ENCODE data around the gene PRSS22.

The PRSS22 gene

DNA sequence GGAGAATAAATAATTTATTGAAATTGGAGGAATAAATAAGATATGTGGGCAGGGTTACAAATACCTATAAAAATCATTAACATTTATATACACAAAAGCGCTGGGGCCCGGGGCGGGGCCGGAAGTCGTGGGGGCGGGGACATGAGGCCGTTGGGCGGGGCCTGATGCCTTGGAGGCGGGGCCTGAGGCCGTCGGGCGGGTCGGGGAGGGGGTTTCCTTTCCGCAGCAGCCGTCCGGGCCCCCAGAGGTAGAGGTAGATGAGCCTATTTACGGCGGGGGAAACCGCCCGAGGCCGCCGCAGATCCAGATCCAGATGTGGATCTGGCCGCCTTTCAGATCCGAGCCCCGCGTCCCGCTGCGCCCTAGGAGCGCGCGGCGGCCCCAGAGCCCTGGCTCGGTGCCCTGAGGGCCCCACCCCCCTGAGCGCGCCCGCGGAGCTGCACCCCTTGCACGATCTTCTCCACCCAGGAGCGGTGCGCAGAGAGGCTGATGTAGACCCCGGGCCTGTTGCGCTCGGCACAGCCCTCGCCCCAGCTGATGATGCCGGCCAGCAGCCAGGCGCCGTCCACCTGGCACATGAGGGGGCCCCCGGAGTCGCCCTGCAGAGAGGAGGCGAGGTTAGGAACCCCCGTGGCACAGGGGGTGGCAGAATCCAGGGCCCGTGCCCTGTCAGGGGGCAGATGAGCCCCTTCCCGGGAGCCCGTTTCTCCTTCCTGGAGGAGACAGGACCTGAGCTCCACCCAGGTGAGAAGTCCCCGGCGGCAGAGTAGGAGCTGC lies 5.1 kb downstream of the PRSS22 start:
- no peak for DNase-seq (ENCODE audit: low read depth)

DNA sequence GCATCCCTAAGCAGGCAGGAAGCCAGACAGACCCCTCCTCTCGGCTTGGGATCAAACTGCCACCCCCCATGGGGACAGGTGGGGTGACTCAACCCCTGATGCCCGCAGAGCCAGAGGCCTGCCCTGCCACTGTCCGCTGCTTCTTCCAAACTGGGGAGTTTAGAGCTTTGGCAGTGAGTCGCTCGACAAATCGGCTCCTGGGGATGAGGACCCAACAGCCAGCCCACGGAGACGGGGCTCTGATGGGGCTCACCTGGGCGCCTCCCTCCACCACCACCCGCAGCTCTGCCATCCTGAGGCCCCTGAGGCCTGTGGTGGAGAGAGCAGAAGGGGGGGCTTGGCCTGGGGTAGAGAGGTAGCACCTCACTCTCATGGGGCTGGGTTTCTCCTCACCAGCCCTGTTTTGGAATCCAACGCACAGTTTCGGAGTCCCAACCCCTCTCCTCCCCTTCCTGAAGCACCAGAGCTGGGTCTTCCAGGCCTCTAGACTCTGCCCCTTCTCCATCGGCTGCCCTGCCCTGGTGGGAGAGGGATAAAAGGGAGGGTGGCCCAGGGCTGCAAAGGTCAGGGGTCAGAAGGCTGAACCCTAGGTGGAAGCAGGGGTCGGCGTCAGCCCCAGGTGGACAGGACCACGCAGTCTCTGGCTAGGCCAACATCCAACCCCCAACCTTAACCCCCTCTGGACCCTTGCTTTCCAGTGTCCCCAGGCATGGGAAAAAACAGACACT lies 5.8 kb downstream of the PRSS22 start:
- no peak for DNase-seq (ENCODE audit: low read depth)

DNA sequence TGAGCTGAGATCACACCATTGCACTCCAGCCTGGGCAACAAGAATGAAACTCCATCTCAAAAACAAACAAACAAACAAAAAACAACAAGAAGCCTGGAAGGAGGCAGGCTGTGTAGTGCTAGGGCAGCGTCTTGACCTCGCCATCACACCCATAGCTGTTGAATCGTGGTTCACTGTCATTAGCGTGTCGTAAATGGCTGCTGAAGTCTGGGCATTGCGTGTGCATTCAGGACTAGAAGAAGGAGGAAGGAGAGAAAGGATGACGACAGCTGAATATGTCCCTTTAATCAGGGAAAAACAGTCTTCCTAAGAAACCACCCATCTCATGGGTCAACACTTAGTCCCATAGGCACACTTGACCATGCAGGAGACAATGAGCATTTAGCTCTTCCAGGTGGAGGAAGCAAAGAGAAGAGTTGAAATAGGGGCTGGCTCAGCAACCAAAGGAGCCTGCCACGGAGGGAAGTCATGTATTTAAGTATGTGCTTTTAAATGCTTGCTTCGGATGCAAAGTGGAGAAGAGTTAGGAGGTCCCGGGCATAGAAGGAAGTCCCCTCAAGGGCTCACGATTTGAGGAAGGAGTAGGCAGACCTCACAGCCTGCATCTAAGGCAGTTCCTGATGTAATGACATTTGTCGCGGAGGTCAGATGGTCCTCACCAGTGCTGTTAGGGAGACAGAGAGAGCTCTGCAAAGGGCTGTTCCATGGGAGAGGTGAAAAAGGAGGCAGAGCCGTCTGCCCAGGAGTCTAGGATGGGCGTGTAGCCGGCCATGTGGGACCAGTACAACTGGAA lies 8.8 kb downstream of the PRSS22 start:
- DNase-seq (ENCODE audit: low read depth), result no peak

DNA sequence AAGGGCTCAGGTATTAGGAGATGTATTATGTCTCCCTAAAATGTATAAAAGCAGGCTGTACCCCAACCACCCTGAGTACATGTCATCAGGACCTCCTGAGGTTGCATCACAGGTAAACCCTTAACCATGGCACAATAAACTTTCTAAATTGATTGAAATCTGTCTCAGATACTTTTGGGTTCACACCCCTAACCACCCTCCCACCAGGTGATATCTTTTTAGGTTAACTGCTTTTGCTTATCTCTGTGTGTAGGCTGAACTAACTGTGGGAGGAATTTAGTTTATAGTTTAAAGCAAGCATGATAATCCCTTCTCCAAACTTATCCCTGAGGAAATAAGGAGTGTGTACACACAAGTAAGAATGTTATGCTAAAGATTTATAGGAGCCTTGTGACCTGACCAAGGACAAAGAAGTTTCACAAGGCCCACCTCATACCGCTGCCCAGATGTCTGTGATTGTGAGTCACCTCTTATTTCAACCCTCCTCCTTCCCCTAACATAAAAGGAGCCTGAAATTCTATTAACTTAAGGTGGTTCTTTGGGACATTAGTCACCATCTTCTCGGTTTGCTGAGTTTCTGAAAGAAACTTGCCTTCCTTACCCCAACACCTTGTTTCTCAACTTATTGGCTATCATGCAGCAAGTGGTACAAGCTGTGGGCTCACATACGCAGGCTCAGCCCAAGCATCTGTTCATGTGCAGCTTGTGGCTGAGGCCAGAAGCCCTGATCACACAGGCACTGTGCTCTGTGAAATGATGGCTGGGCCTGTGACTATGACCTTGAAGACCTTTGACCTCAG lies 11.3 kb downstream of the PRSS22 start:
- peak; percentile 70 for DNase-seq (ENCODE audit: low read depth)

DNA sequence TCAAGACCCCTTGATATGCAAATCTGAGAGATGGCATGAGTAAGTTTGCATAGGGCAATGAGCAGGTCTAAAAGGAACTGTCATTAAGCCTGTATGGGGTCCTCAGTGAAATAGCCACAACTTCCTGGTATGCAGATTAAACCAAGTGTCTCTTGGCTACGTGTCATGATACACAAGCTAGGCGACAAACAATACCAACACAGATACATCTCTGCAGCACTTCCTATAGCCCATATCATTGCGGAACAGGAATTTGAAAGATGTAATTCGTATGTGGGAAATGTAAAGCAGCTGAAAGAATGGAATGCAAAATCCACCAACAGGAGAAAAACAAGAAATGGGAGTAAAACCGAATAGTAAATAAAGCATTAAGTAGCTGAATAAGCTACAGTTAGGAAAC lies 12.9 kb downstream of the PRSS22 start:
- no peak for DNase-seq (ENCODE audit: low read depth)

DNA sequence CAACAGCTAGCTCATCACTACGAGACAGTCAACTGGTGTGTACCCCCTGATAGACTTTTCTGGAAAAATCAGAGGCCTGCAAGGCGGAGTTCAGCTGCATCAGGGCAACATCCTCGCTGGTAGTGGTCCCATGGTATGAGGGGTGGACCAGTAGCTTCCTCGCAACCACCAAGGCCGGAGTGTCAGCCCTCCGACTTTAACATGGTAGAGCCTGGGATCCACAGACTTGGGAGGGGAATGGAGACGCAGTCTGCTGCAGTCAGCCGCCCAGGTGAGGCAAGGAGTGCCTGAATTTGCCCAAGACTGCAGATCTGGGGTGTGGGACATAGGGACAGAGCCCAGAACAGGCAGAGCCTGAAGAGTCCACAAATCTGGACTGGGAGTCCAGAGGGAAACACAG lies 14.4 kb downstream of the PRSS22 start:
- no peak for DNase-seq (ENCODE audit: low read depth)

DNA sequence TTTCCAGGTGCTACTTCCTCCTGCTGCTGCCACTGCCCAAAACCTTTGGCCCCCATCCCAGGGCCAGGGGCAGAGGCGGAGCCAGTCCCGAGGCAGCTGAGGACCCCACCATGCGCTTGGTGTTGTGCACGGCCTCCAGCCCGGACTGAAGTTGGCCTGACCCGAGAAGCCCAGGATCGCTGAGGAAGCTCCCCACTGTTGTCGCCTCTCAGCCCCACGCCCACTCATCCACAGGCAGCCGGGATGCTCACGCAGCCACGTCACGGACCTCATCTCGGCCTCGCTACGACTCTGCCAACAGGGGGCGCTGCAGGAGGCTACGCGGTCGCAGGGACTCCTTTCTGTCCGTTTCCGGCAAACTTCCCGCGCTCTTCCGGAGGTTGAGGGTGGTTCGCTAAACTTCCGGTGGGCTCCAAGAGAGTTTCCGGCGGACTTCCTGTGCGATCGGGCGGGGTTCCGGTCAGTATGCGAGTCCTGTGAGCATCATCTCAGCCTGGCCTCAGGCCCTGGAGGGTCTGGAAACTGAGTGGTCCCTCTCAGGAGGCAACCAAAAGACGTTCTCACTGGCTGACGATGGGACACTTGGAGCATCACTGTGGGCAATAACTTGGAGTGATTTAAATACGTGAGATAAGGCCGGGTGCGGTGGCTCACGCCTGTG lies 15.5 kb downstream of the PRSS22 start:
- DNase-seq (ENCODE audit: low read depth), result no peak

DNA sequence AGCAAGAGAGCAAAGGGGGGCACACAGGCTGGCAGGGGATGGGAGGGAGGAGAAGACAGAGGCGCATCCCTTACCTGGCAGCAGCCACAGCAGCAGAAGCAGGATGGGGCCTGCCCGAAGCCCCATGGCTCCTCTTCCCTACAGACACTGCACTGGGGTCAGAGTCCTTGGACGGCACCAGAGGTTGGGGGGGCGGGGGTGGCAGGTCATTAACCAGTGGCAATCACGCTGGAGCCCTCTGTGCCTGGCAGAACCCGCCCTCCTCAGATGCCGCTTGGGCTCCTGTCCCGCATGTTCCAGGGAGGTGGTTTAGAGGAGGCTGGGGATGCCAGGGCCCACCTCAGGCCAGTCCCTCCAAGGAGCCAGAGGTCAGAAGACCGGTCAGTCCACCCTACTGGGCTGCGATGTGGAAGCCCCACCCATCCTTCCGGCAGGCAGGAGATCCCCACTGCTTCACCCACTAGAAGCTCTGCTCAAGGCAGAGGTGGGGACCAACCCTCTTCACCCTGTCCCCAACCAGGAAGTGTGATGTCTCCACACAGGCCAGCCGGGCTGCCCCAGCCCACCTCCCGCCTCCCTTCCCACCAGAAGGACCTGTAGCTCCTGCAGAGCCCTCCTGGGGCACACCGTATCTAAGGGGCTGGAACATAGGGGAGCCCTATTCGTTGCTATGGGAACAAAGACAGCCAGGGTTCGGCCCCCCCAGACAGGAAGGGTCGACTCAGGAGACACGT lies 16.2 kb downstream of the PRSS22 start:
- DNase-seq (ENCODE audit: low read depth), result no peak

DNA sequence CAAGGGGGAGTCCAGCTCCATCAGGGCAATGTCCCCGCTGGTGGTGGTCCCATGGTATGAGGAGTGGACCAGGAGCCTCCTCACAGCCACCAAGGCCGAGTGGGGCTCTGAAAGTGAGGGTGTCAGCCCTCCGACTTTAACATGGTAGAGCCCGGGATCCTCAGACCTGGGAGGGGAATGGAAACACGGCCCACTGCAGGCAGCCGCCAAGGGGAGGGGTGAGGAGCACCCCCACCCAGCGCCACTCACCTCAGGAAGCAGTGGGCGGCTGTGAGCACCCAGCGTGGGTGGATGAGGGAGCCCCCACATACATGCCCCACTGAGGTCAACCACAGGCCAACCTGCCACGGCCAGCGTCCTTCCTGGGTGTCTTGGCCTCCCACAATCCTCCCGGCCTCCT lies 17.1 kb downstream of the PRSS22 start:
- DNase-seq (ENCODE audit: low read depth), result no peak

DNA sequence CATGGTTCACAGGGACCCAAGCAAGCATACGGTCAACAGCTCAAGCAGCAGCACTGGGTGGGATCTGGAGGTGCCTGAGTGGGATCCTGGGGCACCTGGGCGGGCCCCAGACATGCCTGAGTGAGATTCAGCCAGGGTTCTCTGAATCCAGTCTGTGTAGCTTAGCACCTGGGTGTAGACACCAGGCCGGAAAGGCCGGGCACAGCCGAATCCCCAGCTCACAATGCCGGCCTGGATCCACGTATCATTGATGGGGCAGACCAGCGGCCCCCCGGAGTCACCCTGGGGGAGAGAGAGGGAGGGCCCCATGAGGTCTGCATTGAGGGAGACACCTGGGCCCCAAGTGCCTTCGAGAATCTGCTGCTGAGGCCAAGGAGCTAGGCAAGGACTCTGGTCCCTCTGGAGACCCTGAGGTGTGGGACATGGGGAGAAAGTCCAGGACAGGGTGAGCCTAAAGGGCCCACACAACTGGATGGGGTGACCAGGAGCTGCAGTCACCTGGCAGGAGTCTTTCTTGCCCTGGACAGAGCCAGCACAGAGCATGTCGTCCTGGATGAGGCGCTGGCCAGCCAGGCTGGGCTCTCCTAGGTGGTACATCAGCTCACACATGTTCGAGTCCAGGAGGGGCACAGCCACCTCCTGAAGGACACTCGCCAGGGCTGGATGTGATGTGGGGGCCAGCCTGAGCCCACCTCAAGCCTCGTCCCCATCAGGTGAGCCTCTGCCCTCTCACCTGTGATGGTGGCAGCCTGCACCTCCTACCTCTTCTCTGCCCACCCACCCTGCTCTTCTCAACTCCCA lies 18.1 kb downstream of the PRSS22 start:
- DNase-seq (ENCODE audit: low read depth), result no peak

DNA sequence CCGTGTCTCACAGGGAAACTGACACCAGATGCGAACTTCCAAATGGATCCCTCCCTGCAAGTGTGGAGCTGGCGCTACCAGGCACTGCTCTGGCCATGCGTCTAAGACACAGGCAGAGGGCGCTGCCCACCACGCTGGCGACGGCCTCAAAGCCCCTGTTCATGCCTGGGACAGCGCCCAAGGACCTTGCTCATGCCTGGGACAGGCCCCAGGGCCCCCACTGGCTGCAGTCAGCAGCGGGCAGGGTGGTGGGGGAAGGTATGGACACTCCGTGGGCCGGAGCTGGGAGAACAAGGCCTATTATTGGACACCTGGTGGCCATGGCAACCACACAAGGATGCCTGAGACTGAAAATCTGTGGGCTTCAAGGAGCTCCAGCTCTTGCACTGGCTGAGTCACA lies 19.0 kb downstream of the PRSS22 start:
- DNase-seq (ENCODE audit: low read depth), result no peak

DNA sequence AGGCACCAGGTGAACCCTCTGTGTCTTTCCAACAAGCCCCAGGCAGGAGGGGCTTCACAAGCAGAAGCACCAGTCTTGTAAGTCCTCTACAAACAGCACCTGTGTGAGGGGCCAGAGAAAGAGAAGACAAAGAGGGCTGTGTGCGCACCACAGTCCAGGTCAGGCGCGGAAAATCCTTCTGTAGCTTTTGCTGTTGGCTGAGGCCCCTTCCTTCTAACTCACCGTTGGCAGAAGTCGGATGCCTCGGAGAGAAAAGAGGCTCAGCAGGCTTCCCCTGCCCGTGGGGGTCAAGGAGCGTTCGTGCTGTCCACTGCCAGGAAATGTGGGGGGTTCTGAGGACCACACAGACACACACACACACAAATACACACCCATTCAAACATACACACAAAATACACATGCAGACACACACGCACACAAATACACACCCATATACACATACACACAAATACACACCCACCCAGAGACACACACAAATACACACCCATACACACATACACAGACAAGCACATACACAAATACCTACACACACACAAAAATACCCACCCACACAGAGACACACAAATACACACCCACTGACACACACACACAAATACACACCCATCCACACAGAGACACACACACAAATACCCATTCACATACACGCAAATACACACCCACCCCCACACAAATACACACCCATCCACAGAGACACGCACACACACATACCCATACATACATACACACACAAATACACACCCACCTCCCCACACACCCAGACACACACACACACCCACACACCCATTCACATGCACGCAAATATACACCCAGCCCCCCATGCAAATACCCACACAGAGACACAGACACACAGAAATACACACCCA lies 21.1 kb downstream of the PRSS22 start:
- DNase-seq (ENCODE audit: low read depth), result no peak

DNA sequence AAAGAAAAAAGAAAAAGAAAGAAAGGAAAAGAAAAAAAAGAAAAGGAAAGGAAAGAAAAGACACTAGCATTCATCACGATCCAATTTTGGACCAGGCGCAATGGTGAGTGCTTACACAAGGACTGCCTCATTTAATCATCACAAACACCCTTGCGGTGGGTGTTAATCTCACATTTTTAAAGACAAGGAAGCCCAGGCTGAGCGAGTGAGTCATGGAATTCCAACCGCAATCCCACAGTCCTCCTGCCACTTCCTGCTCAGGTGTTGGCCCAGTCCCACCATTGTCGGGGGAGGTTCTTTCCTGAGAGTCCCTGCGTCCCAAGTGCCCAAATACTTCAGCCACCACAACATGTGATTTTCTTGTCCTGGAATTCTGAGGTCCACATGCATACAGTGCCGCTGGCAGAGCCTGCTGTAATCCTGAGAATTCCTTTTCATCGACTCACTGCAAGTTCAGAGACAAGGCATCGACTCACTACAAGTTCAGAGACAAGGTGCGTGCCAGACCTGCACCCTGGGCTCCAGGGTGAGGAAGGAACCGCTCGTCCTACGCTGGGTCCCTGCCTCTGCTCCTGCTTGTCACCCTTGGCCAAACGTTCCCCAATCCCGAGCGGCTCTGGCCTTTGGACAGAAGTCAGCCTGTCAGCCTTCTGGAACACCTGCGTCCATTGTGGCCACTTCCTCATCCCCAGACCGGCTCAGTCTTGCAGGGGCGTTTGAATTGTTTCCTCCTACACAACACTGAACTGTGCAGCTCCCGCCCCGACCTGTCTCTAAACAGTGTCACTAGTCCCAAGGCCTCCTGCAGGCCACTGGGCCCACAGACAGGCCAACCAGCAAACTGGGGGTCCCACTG lies 22.1 kb downstream of the PRSS22 start:
- DNase-seq (ENCODE audit: low read depth), result peak; percentile 98

DNA sequence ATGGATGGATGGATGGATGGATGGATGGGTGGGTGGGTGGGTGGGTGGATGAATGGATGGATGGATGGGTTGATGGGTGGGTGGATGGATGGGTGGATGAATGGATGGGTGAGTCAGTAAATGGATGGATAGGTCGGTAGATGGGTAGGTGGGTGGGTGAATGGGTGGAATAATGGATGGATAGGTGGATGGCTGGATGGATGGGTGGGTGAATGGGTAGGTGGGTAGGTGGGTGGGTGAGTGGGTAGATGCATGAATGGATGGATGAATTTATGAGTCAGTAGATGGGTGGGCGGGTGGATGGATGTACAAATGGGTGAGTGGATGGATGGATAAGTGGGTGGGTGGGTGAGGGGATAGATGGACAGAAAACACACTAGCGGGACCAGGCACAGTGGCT lies 23.0 kb downstream of the PRSS22 start:
- no peak for DNase-seq (ENCODE audit: low read depth)

DNA sequence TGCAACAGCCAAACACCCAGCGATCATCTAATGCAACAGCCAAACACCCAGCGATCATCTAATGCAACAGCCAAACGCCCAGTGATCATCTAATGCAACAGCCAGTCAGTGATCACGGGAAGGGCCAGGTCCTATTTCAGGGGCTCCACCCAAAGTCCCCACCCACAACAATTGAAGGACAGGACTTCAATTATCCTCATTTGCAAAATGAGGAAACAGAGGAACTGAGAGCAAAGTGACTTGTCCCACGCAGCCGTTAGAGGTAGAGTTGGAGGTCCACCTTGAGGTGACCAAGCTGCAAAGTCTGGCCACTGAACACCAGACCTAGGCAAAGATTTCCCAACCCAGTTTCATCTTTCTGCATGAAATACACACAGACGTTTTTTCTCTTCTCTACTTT lies 24.2 kb downstream of the PRSS22 start:
- DNase-seq (ENCODE audit: low read depth), result no peak

DNA sequence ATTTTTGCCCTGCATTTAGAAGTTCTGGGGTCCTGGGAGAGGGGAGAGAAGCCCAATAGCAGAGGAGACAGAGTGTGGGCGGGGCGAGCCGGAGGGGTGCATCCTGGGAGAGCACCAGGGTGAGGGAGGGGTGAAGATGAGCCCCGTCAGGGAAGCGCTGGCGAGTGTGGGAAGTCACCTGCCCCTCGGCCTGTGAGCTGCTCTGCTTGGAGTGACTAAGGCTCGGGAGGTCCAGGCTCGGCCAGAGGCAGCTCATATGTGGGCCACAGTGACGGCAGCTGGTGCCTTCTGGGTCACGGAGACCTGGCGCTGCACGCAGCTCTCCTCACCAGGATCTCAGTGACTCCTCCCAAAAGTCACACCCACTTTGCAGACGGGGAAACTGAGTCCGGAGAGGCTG lies 26.8 kb downstream of the PRSS22 start:
- DNase-seq (ENCODE audit: low read depth), result no peak

DNA sequence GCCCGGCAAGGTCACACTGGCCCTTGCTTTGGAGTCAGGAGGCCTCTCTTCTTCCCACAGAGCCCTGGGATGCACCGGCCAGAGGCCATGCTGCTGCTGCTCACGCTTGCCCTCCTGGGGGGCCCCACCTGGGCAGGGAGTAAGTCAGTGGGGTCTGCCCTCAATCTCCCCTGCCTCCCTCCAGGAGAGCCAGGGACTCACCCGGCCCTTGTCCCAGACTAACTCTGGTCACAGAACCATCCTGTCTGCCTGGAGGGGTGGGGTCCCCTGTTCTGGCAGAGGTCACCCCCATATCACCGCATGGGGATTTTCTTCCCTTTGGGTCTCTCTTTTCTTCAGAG lies 27.6 kb downstream of the PRSS22 start:
- no peak for DNase-seq (ENCODE audit: low read depth)
